A172 (cell line): ENCODE data around the gene TOX2. TPM values are rescaled to one million over a fixed set of nuclear protein-coding genes. Genes with fewer than 3 reads are reported as not detected.

Experiments used
- DNase-seq: peaks from one replicate; pipeline ENCODE4 v3.0.0-alpha.2; 2015; ENCODE audit warnings: low spot score
- total RNA-seq: library from RNA; depleted of rRNA; stranded (reverse); fragments of >200 nt; shearing (Covaris generic); gene quantifications from 2 replicates; pipeline ENCODE4 v1.2.3, GENCODE V29; 2014

Gene TOX2
- total RNA-seq, 1 experiment from 2014 or later: 3.7 TPM

DNA sequence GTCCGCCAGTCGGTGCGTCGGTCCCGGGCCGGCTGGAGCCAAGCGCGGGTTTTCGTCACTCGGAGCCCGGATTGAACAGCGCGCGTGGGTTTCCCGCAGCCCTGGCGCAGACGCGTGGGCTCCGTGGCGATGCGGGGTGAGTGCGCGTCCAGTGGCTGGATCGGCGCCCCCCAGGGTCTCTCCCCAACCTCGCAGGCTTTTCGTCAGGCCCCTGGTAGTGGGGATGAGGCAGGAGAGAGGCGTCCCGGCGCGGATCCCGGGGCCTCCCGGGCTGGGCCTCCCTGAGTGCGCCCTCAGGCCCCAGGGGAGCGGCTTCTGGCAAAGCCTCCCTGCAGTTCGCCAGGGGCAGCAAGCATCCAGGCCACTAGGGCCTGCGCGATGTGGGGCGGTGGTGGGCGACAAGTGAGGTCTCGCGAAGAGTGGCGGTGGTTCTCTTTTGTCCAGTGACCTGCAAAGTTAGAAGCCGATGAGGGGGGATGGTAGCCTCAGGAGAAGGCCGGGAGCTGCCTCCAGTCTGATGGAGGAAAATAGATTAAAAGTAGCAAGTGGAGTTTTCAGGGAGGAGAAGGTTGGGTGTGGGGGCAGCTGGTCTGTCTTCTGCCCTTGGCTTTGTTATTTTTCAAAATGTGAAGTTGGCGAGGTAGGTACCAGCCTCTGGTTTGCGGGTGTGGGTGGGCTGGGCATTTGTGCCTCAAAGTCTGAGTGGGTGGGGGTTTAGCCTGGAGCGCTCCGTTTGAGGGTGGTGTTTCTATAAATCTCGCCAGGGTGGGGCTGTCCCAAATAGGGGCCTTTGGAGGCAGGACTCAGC, 1.6 kb downstream of the TOX2 start:
- DNase-seq: no peak

DNA sequence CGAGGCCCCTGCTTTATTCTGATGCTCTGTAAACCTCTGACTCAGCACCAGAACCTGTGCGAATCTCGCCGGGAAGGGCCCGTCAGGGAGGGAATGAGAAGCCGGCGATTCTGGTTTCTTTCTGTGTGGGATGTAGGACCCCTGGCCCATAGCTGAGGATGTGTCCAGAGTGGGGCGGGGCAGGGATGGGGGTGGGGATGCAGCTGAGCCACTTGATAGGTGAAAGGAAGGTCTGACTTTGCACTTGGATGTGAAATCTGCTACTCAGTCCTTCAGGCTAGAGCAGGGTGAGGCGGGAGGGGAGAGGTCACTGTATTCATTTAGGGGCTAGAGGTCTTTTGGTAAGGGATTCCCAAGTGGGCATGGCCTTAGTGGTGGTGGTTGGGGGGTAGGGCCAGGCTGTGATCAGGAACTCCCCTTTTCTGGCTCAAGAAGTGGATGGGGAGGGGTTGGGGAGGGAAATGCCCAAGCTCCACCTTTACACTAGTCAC, 2.3 kb downstream of the TOX2 start:
- no peak for DNase-seq

DNA sequence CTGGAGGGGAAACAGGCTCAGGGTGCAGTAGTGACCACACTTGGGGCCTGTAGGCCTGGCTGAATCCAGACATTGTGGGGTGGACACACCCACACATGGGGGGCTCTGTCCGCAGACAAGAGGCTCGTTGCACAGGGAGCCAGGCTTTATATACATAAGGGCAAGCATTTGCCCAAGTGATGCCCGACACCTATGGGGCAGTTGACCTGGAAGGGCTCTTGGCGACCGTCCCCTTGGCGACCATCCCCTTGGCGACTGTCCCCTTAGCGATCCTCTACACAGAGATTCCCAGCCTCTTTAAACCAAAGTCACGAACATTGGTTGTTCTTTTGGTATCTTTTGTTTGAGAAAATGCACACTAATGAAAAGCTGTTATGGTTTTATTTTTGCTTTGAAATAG, 2.7 kb downstream of the TOX2 start:
- no peak for DNase-seq

DNA sequence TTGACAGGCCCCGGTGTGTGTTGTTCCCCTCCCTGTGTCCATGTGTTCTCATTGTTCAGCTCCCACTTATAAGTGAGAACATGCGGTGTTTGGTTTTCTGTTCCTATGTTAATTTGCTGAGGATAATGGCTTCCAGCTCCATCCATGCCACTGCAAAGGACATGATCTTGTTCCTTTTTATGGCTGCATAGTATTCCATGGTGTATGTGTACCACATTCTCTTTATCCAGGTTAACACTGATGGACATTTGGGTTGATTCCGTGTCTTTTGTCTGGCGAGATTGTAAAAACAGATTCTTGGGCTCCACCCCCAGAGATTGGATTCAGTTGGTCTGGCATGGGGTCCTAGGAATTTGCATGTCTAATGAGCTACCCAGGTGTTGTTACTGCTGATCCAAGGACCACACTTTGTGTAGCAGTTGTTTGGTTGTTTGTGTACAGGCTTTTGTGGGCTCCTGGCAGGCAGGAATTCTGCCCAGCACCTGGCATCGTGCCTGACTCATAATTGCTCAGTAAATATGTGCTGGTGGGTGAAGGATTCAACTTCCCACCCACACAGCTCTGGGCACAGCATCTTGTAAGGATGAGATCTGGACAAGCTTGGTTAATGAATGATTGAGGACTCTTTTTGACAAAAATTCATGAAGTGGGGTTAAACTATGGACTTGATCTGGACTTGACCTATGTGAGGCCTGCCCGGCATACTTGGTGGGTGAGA, 5.2 kb downstream of the TOX2 start:
- DNase-seq: no peak

DNA sequence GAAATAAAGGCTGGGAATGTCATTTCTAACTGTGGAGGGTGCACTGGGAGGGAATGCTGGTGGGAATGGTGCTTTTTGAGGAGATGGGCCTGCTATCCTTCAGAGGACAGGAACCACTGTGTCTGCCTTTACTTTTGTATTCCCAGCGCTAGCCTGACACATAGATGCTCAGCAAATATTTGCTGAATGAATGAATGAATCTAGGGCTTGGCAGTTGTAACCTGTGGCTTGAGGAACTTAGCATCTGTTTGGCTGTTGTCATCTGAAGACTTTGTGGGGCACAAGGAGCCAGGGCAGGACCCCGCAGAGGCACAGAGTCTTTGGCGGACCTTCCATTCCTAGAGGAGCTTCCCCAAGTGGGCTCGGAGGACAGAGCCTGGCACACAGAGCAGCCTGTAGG, 6.1 kb downstream of the TOX2 start:
- no peak for DNase-seq

DNA sequence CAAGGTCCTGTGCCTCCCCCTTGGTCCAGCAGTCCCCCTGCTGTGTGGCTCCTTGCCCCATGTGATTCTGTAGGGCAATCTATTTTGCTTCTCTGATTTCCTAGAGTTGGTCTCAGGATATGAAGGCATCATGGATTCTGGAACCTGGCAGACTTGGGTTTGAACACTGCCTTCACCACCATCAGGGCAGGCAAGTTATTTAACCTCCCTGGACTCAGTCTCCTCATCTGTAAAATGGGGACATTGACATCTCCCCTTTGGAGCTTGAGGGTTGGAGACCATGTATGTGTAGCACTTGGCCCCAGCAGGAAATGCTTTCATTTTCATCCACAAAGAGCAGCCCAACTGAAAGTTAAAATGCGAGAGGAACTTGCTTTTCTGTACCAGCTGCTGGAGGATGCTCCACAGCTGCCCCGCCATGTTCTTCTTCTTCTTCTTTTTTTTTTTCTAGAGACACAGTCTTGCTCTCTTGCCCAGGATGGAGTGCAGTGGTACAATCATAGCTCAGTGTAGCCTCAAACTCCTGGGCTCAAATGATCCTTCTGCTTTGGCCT, 6.7 kb downstream of the TOX2 start:
- DNase-seq: no peak

DNA sequence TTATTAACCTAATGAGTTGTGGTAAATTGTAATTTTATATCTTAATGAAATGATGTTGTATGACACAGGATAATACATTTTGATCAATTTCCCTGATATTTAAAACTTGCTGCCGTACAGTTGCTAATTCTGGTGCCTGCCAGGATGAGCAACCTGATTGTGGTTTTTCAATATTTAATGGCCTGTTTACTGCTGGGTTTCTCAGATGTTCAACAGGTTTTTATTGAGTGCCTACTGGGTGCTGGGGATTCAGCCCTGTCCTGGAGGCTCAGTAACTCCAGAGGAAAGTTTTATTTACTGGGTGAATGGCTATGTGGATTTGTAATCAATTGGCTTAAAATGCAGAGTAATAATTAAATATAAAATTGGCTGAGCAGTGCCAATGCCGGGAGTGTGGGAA, 8.0 kb downstream of the TOX2 start:
- no peak for DNase-seq

DNA sequence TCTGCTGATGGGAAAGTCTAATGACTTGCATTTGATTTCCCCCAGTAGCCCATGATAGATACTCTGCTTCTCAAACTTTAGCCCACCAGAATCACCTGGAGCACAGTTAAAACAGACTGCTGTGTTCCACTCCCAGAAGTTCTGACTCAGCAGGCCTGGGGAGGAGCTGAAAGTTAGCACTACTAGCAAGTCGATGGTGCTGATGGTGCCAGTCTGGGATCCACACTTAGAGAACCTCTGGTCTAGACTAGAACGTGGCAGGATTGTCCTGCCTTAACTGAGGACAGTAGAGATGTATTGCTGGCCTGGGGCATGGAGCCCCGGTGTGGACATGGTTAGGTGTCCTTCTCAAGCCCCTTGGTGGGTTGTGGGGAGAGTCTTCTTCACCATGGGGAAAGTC, 8.7 kb downstream of the TOX2 start:
- no peak for DNase-seq

DNA sequence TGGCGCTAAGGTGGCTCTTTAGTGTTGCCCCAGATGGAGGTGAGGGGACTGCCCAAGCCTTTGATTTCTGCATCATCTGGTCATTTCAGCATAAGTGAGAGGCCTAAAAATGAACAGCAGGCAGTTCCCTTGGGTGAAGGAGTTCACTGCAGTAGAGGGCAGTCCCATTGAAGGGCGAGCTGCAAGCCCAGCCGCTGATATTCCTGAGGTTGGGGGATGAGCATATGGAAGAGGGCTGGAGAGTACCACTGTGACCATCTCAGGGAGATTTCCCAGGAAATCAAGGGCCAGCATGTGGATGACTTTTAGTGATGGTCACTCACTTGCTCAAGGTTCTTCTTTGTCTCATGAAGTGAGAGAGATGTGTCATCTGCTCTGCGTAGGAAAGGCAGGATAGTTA, 9.3 kb downstream of the TOX2 start:
- no peak for DNase-seq

DNA sequence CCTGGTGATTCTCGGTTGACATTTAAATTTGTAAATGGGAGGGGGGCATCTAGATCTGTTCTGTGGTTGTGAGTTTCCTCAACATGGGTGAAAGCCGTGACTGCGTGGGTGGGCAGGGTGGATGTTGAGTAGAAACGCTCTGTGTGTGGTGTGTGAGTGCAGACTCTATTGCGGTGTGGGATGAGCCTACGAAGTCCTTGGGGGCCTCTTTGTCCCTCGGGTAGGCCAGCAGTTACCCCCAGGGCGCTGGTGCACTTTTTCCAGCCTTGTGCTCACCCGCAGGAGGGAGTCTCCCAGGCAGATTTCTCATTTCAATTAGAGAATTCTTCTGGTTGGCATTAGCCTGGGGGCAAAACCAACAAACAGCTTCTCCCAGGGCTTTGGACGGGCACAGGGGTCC, 10.6 kb downstream of the TOX2 start:
- DNase-seq: no peak

DNA sequence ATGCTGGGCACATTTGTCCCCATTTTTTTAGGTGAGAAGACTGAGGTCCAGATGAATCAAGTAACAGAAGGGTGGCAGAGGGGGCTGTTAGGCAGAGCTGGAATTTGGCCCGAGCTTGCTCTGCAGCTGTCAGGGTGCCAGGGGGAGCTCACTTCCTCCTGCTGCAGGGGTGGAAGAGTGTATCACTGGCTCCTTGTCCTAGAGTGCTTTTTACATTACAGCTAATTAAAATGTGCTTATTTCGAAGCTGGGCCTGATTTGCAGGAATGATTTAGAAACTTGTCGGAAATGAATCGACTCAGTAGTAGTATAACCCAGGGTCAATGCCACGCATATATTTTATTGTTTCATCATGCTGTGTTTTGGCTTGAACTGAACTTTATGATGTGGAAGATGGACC, 11.1 kb downstream of the TOX2 start:
- peak; percentile 54 for DNase-seq

DNA sequence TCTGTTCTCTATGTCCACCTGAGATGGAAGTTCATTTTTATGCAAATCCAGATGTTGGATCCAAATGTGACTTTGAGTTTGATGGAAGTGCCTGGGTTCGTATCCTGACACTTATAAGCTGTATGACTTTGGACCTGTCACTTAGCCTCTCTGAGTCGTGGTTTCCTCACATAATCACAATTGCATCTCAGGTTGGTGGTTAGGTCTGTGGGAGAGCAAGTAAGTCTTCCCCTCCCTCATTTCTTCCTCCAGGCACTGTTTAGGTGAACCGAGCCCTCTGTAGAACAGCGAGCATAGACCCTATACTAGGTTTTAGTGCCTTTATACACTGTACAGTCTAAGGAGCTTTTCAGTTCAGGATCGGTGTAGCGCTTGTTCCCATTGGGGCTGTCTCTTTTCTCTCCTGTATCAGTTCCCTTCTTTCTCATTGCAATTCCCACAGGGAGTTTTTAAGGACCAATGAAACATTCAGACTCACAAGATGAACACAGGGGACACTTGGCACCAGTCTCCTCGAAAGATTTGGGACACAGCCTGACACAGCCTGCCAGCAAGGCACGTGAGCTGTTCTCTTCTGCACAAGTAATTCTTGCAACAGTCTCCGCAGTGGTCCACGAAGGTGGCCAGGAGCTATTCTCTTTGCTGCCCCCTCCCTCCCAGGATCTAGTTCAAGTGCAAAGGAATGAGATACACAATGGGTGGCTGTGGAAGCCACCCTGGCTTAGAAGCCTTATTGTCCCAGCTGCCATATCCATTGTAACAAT, 11.8 kb downstream of the TOX2 start:
- DNase-seq: no peak

DNA sequence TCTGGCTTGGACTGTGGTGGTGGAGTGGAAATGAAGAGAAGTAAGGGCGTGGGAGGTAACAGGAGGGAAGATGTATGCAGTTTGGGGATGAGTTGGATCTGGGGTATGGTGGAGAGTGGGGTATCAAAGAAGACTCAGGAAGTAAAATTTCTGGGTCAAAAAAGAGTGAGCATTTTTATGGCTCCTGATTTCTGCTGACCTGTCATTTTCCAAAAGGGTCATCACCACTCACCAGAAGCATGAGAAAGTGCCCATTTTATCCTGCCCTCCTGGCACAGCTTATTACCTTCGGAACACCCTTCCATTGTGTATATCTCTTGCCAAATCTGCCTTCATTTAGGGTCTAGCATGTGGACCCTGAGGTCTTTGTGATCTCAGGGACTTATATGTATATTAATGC, 17.3 kb downstream of the TOX2 start:
- no peak for DNase-seq

DNA sequence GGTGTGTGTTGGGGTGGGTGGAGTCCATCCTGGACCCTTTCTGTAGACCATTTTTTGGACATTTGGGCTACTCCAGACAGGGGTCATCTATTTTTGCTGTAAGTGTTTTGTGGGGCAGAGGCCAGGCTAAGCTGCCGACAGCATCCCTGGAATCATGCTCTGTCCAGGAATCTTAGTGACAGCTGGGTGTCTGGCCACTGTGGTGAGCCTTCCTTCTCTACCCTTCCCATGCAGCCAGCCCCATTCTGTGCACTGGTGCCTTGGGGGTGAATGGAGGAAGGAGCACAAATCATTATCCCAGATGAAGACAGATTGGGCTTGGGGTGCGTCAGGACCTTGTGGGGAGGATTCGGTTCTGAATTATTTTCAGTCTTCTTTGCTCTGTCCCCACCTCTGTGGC, 20.2 kb downstream of the TOX2 start:
- no peak for DNase-seq

DNA sequence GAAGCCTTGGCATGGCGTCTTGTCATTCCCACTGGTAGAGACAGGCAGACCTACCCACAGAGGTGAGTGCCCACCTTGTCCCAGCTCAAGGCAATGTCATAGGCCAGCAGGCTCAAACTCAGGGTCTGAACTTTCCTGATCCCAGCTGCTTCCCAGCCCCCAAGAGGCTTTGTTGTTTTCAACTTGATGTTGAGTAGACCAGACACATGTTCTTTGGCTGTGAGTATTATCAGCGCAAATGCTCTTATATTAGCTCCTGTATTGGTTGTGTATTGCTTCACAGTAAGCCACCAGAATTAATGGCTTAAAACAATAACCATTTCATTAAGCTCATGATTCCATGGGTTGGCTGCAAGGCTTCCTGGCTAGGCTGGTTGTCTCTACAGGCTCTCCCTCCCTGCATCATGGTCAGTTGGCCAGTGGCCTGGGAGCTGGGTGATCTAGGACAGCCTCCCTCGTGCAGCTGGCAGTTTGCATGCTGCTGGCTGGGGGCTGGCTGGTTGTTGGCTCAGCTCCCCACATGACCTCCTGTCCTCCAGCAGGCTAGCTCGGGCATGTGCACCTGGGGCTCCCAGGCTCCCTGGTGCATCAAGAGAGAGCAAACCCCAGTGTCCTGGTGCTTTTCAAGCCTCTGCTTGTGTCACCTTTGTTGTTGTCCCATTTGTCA, 21.6 kb downstream of the TOX2 start:
- no peak for DNase-seq

DNA sequence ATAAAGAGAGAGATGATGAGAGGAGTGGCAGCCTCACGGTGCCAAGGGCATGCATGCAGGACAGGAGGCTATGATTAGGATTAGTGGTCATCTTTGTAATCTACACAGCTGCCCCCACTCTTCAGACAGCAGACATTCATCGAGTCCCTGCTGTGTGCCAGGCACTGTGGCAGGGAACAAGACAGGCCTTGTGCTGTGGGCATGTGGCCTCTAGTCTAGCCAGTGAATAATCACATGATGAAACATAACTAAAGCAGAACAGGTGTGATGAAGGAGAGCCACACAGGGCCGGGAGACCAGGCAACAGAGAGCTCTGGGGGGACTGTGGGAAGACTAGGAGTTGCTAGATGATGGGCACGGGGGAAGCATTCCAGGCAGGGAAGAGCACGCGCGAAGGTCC, 22.2 kb downstream of the TOX2 start:
- DNase-seq: no peak

DNA sequence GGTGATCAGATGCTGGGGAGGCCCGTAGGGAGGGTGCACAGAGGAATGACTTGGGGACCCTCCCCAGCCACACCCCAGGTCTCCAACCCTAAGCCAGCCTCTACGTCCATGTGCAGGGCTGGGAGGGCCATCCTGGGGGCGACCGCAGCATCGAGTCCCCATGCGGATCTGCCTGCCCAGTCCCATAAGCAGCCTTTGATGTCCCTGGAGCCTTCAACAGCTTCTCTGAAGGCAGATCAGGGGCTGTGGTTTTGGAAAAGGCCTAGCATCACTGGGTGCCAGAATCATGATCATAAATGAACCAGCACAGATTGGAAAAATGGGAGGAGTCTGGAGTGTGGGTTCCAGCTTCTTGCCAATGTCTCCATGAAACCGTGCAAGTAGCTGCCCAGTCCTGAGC, 22.9 kb downstream of the TOX2 start:
- no peak for DNase-seq

DNA sequence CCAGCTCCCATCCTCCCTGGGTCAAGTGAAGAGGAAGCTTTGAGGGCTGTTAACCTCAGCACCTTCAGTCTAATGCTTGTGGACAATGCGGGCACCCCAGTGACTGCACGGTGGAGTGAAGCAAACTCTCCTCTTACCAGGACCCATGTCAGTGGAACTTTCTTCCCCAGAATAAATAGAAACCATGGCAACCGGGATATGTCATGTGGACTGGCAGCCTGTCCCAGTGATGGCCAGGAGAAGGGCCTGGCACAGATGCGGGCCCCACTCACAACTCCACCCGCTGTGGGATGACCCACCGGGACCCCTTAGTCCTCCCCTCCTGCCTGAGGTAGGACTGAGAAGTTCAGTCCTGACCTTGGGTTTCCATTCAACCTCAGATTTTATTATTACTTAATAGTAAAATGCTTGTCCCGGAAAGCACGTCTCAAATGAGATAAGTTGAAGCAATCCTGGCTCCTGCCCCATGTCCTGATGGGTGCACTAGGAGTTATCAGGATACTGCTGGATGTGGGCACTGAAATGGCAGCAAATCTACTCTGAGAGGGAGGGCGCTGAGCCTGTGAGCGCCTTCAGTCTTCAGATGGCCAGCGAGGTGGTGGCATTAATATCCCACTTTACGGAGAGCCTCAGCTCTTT, 23.5 kb downstream of the TOX2 start:
- no peak for DNase-seq

DNA sequence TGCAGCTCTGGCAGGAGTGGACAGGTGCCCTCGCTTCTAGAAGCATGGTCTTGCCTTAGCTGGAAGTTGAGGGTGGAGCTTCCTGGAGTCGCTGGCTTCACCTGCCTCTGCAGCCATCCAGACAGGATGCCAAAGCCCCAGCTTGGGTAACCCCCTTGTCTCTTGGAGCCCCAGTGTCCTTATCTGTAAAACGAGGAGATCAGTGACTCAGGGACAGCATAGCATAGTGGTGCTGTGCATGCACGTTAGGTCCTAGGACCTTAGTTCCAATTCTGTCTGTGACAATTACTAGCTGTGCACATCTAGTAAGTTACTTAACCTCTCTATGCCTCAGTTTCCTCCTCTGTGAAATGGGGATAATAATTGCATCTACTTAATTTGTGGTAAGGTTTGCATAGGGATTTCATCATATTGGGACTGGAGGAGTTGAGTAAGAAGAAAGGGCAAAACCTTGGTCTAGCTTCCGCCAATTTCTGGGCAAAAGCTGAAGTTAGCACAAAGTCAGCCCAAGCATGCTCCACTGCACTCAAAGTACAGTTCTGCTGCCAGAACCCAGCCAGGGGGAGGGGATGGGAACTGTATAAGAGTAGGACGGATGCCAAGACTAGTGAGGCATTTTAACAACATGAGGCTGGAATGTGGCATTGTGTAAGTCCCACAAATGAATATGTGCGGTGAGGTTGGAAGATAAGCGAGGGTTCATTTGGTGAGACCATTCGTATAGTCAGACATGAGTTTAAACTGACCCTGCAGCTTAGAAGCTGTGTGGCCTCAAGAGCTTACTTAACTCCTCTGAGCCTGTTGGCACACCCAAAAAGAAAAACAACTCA, 24.5 kb downstream of the TOX2 start:
- peak; percentile 97 for DNase-seq

DNA sequence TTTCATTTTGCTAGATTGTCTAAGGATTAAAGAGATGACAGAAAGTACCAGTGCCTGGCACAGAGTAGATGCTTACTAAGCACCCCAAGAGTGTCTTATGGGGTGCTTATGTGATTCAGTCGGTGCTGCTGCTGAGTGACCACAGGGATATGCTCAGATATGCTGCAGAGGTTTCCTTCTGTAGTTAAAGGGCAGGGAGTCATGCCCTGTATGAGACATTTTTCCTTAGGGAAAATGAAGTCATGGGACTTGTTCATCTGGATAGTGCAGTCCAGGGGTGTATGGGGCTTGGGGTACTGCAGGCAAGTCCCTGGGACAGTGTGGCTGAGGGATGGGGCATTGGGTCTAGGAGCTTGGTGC, 25.1 kb downstream of the TOX2 start:
- DNase-seq: no peak
